ENCODE results near the gene ZFYVE1. TPM values are rescaled to one million over a fixed set of nuclear protein-coding genes. Genes with fewer than 3 reads are reported as not detected.

The ZFYVE1 gene
- total and polyA plus RNA-seq, 10 of the 15 experiments (the other 5 are each of a cell fraction or from before 2014, with no cell fraction given), result 1.2 to 13.3 (median 6.4) TPM

- DNase-seq (ENCODE audit: low read depth, low spot score) (no peak), ATAC-seq (no peak), FAIRE-seq (no peak)
- Histone ChIP-seq H2AFZ (ENCODE audit: control insufficient read depth, low read depth, low read length) (no peak overlapping the region), H3K4me1 (ENCODE audit: control insufficient read depth, insufficient read depth, low read length) (no peaks in the 10 kb centered on the region; the same call in 1 of the 2 replicates), H3K4me2 (ENCODE audit: control insufficient read depth, insufficient read depth) (no peak overlapping the region), H3K9me3 (replicated peaks; ENCODE audit: control insufficient read depth, insufficient read depth, low read length) (no peaks in the 10 kb centered on the region), H3K27me3 (replicated peaks in 1 of 2; ENCODE audit: control insufficient read depth in 2 of 2, insufficient read depth in 2 of 2, low read length in 1 of 2) (no peaks in the 10 kb centered on the region), H4K20me1 (ENCODE audit: control insufficient read depth, insufficient read depth) (no peaks in the 10 kb centered on the region), H3K79me2 (ENCODE audit: control insufficient read depth, insufficient read depth, low read length) (no peaks in the 10 kb centered on the region), H3K9ac (ENCODE audit: control insufficient read depth, insufficient read depth, low read length) (no peak overlapping the region), H3K36me3 (ENCODE audit: control insufficient read depth in 2 of 2, insufficient read depth in 2 of 2, low read length in 1 of 2) (peaks cover 0 to 5% of the 10 kb centered on the region in 2 experiments; a peak in 3 of 4 replicates), H3K27ac (ENCODE audit: control insufficient read depth, insufficient read depth) (no peak overlapping the region), H3K4me3 (no peak overlapping the region)
- ChIA-PET RAD21 (ENCODE audit: unreplicated experiment) (no interaction called here), CTCF (no interaction called here), SMC1A (ENCODE audit: uncharacterized antibody, unreplicated experiment) (no interaction called here), POLR2A (no interaction called here)
- BruUV-seq (replicated peaks), result no TSS peak
- in situ Hi-C loops (cut with MboI) (no loop called here), intact Hi-C loops (cut with micrococcal nuclease; ENCODE audit: unreplicated experiment) (no loop called here)
- 98% methylated on average over 5 of the region's 5 CpGs for WGBS (ENCODE audit: insufficient coverage, insufficient replicate concordance, low lambda C conversion rate, missing lambda C conversion rate)
- TF ChIP-seq ZZZ3 (IDR thresholded peaks at IDR 0.05; ENCODE audit: control insufficient read depth, insufficient read length, low read depth), result no peak
- TF ChIP-seq WRNIP1 (IDR thresholded peaks at IDR 0.05; ENCODE audit: borderline replicate concordance, low read depth, low read length), result no peak
- TF ChIP-seq NR2C2 (IDR thresholded peaks at IDR 0.05; ENCODE audit: borderline replicate concordance, control insufficient read depth, insufficient read length, low read depth), result no peak
- no peak for TF ChIP-seq STAT3 (IDR thresholded peaks at IDR 0.05; ENCODE audit: low read depth, low read length)
- no peak for TF ChIP-seq EP300 (IDR thresholded peaks at IDR 0.05; ENCODE audit: borderline replicate concordance in 1 of 2, control insufficient read depth in 1 of 2, low read depth in 2 of 2, low read length in 2 of 2)
- TF ChIP-seq ZBED1 (IDR thresholded peaks at IDR 0.05; ENCODE audit: borderline replicate concordance), result no peak
- TF ChIP-seq EGR1 (IDR thresholded peaks at IDR 0.05; ENCODE audit: borderline replicate concordance in 1 of 2, low read depth in 2 of 2, low read length in 2 of 2), result no peak
- no peak for TF ChIP-seq CUX1 (IDR thresholded peaks at IDR 0.05; ENCODE audit: insufficient replicate concordance, low read depth, low read length)
- no peak for TF ChIP-seq ZNF592 (IDR thresholded peaks at IDR 0.05)
- TF ChIP-seq SIN3A (IDR thresholded peaks at IDR 0.05; ENCODE audit: low read depth, low read length), result no peak
- TF ChIP-seq NR2F1 (conservative IDR thresholded peaks at IDR 0.05), result no peak
- TF ChIP-seq PAX5 (IDR thresholded peaks at IDR 0.05; ENCODE audit: borderline replicate concordance, low read depth, low read length), result no peak
- TF ChIP-seq ZNF384 (IDR thresholded peaks at IDR 0.05; ENCODE audit: borderline replicate concordance, low read depth, low read length), result no peak
Measured at GRCh38 chr14:72968316-72968715, 58.6 kb downstream of the ZFYVE1 start.

All from GM12878 (cell line).